ENCODE data around the gene CAD. TPM values are rescaled to one million over a fixed set of nuclear protein-coding genes. Genes with fewer than 3 reads are reported as not detected.

CAD gene
- total and polyA plus RNA-seq, 2 experiments from 2014 or later, result 17.1 to 23.9 TPM

DNA sequence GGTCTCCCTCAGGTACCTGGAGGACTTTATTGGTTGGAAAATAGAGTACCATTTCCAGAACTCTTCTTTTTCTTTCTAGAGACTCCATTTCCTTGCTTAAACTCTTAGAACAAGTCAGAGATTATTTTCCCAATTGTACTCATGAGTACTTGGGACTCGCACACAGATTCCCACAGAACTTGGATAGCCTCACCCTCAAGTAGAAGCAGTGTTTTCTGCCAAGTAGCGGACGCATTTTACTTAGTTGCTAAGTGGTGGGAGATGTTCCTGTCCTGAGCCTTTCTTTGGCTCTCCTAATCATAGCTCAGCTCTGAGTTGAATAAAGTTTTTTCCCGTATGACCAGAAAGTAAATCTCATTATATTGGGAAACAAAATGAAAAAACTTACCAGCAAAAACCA lies 28.5 kb downstream of the CAD start:
- in situ Hi-C loops (cut with MboI), result no loop called here
- H3K27me3 ChIP-seq (replicated peaks; ENCODE audit: insufficient read depth), result no peaks in the 10 kb centered on the region; the same call in 1 of the 2 replicates

DNA sequence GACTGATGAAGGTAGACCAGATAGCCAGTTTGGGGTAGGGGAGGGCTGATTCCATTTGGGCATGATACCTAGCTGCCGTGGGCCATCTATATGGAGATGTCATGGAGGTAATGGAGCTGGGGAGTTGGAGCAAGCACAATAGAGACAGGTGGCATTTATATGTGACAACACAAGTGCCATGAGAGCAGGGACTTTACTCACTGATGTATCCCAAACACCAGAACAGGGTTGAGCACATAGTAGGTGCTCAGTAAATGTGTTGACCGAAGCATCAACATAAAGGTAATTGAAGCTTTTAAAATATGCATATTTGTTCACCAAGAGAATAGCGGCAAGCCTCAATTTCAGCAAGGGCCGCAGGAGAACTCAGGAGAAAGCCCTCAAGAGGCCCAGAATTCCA lies 30.7 kb downstream of the CAD start:
- no peak for TF ChIP-seq EZH2phosphoT487 (IDR thresholded peaks at IDR 0.05; ENCODE audit: insufficient read depth, low read depth)
- TF ChIP-seq EZH2 (IDR thresholded peaks at IDR 0.05; ENCODE audit: insufficient read depth, poor library complexity, severe bottlenecking), result no peak
- Histone ChIP-seq H3F3A (ENCODE audit: insufficient read depth) (peaks cover 4% of the 10 kb centered on the region; the same call in 1 of the 2 replicates), H4K20me1 (ENCODE audit: insufficient read depth) (no peaks in the 10 kb centered on the region), H3K27me3 (replicated peaks; ENCODE audit: insufficient read depth) (no peaks in the 10 kb centered on the region; the same call in 1 of the 2 replicates), H3K9ac (no peak overlapping the region), H2AFZ (no peak overlapping the region), H3K4me3 (no peak overlapping the region), H3K79me2 (ENCODE audit: insufficient read depth) (no peaks in the 10 kb centered on the region), H3K4me2 (ENCODE audit: unreplicated experiment) (no peak overlapping the region), H3K36me3 (ENCODE audit: low read depth) (no peaks in the 10 kb centered on the region), H3K9me2 (ENCODE audit: insufficient read depth) (no peaks in the 10 kb centered on the region), H3K9me3 (ENCODE audit: low read depth) (no peaks in the 10 kb centered on the region), H3K4me1 (ENCODE audit: insufficient read depth) (no peaks in the 10 kb centered on the region), H3K27ac (no peak overlapping the region)
- DNase-seq, result no peak
- in situ Hi-C loops (cut with MboI), result no loop called here
- WGBS, 2 experiments (ENCODE audit: low coverage in 1 of 2, low lambda C conversion rate in 2 of 2, missing lambda C conversion rate in 2 of 2), result 68 to 74% methylated on average over 4 of the region's 4 CpGs

More for the DNA sequence above, 28.5 kb downstream of the CAD start:
- Histone ChIP-seq H3K4me3 (no peak overlapping the region), H3K9me3 (ENCODE audit: low read depth) (no peaks in the 10 kb centered on the region), H3K9me2 (ENCODE audit: insufficient read depth) (no peaks in the 10 kb centered on the region), H3K79me2 (ENCODE audit: insufficient read depth) (no peaks in the 10 kb centered on the region), H2AFZ (no peak overlapping the region), H4K20me1 (ENCODE audit: insufficient read depth) (no peaks in the 10 kb centered on the region), H3K4me2 (ENCODE audit: unreplicated experiment) (no peak overlapping the region), H3K36me3 (ENCODE audit: low read depth) (peaks cover 6% of the 10 kb centered on the region; the same call in 1 of the 2 replicates), H3K27ac (no peak overlapping the region), H3K9ac (no peak overlapping the region), H3F3A (ENCODE audit: insufficient read depth) (peaks cover 4% of the 10 kb centered on the region; the same call in 1 of the 2 replicates), H3K4me1 (ENCODE audit: insufficient read depth) (no peaks in the 10 kb centered on the region)
- TF ChIP-seq EZH2phosphoT487 (IDR thresholded peaks at IDR 0.05; ENCODE audit: insufficient read depth, low read depth), result no peak
- TF ChIP-seq EZH2 (IDR thresholded peaks at IDR 0.05; ENCODE audit: insufficient read depth, poor library complexity, severe bottlenecking), result no peak
- no peak for DNase-seq
- 61 to 67% methylated on average over 4 of the region's 4 CpGs for WGBS, 2 experiments (ENCODE audit: low coverage in 1 of 2, low lambda C conversion rate in 2 of 2, missing lambda C conversion rate in 2 of 2)

DNA sequence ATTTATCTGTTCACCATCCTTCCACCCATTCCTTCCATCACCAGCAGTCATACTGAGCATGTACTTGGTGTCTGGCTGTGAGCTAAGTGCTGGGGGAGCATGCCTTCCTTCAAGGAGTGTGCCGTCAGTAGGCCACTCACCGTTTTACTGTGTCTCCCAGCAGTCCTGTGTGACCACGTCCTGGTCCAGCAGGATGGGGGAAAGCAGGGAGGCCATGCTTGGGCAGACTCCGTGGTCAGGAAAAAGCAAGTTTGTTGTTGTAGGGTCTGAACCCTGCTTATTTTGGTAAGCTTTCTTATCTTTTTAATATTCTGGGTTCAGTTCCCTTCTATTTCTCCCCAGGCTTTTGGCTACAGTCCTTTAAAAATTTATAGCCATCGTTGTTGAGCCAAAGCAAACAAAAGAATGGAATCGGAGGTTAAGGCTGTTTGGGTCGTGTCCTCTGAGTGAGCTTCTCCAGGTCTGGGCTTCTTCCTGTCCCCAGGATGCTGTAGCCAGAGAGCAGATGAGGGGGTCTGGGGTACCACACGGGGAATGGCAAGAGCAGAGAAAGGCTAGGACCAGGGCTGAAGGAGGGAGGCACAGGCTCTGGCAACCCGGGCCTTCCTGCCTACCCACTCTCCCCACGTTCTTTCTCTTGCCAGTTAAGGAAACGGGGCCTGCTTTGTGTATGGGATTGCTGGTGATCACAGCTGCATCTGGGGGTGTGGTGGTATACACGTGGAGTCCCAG lies 32.2 kb downstream of the CAD start:
- no peak overlapping the region for H2AFZ ChIP-seq
- DNase-seq, result no peak
- H3F3A ChIP-seq (ENCODE audit: insufficient read depth), result peaks cover 4% of the 10 kb centered on the region; the same call in 1 of the 2 replicates
- TF ChIP-seq EZH2phosphoT487 (IDR thresholded peaks at IDR 0.05; ENCODE audit: insufficient read depth, low read depth) (no peak), EZH2 (IDR thresholded peaks at IDR 0.05; ENCODE audit: insufficient read depth, poor library complexity, severe bottlenecking) (no peak)
- H3K27ac ChIP-seq, result no peak overlapping the region
- no peaks in the 10 kb centered on the region for H3K9me2 ChIP-seq (ENCODE audit: insufficient read depth)
- no peaks in the 10 kb centered on the region for H3K79me2 ChIP-seq (ENCODE audit: insufficient read depth)
- H3K27me3 ChIP-seq (replicated peaks; ENCODE audit: insufficient read depth), result no peaks in the 10 kb centered on the region; the same call in 1 of the 2 replicates
- H3K9me3 ChIP-seq (ENCODE audit: low read depth), result no peaks in the 10 kb centered on the region
- H3K36me3 ChIP-seq (ENCODE audit: low read depth), result no peaks in the 10 kb centered on the region
- no peak overlapping the region for H3K4me2 ChIP-seq (ENCODE audit: unreplicated experiment)
- H4K20me1 ChIP-seq (ENCODE audit: insufficient read depth), result no peaks in the 10 kb centered on the region
- 46 to 48% methylated on average over 12 of the region's 12 CpGs for WGBS, 2 experiments (ENCODE audit: low coverage in 1 of 2, low lambda C conversion rate in 2 of 2, missing lambda C conversion rate in 2 of 2)
- H3K9ac ChIP-seq, result no peak overlapping the region
- in situ Hi-C loops (cut with MboI), result no loop called here
- no peak overlapping the region for H3K4me3 ChIP-seq
- H3K4me1 ChIP-seq (ENCODE audit: insufficient read depth), result no peaks in the 10 kb centered on the region

DNA sequence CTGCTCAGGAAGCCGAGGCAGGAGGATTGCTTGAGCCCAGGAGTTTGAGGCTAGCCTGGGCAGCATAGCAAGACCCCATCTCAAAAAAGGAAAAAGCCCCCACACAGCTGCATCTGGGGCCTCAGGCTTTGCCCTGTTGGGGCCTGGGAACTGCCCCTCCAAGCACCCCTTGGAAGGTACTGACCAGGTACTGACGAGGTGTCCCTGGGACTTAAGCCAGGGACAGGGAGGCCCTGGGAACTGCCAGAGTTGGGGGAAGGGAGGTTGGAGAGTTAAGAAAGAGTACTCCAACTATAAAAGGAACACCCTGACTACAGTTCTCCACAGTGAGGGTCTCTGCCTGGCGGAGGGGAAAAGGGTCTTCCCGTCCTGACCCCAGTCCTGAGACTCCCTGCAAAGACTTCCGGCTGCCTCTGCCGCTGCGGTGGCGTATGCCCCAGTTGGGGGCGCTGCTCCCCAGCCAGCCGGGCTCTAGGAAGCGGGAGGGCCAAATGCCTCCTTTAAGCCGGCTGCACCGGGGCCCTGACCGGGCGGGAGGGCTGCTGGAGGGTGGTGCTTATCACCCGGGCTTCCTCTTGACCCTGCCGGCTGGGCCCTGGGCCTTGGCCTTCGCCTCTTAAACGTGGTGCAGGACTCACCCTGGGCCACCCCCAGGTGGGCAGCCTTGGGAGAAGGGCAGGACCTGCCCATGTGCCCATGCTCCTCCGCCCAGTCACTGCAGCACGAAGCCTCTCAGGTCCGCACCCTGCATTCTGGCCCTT lies 32.9 kb downstream of the CAD start:
- Histone ChIP-seq H3K4me1 (ENCODE audit: insufficient read depth) (peaks cover under 1% of the 10 kb centered on the region; the same call in 1 of the 2 replicates), H3F3A (ENCODE audit: insufficient read depth) (peaks cover 4% of the 10 kb centered on the region; the same call in 1 of the 2 replicates), H3K4me2 (ENCODE audit: unreplicated experiment) (no peak overlapping the region), H3K9me3 (ENCODE audit: low read depth) (no peaks in the 10 kb centered on the region), H4K20me1 (ENCODE audit: insufficient read depth) (no peaks in the 10 kb centered on the region), H3K9me2 (ENCODE audit: insufficient read depth) (no peaks in the 10 kb centered on the region), H3K27ac (no peak overlapping the region), H3K79me2 (ENCODE audit: insufficient read depth) (no peaks in the 10 kb centered on the region), H2AFZ (no peak overlapping the region), H3K36me3 (ENCODE audit: low read depth) (no peaks in the 10 kb centered on the region), H3K27me3 (replicated peaks; ENCODE audit: insufficient read depth) (no peaks in the 10 kb centered on the region; the same call in 1 of the 2 replicates), H3K9ac (no peak overlapping the region), H3K4me3 (no peak overlapping the region)
- WGBS, 2 experiments (ENCODE audit: low coverage in 1 of 2, low lambda C conversion rate in 2 of 2, missing lambda C conversion rate in 2 of 2), result 35% methylated on average over 13 to 22 of the region's 22 CpGs
- TF ChIP-seq EZH2 (IDR thresholded peaks at IDR 0.05; ENCODE audit: insufficient read depth, poor library complexity, severe bottlenecking) (no peak), EZH2phosphoT487 (IDR thresholded peaks at IDR 0.05; ENCODE audit: insufficient read depth, low read depth) (no peak)
- DNase-seq, result peak; percentile 66
- in situ Hi-C loops (cut with MboI), result no loop called here

Data from GM23248 (cell line).